Peyer's patch (tissue), 4 donors: Measurements from ENCODE around the gene IQGAP3. TPM values are rescaled to one million over a fixed set of nuclear protein-coding genes. Genes with fewer than 3 reads are reported as not detected.

Source experiments
- DNase-seq, 3 donors: peaks; one replicate each; pipeline ENCODE4 v3.0.0-alpha.2; 2017 to 2019
- H3K27ac ChIP-seq, 4 donors: fragments of 200-600 bp; sonication (generic); one replicate each; pipeline ENCODE4 v1.5.1; 2016 to 2019
- H3K27me3 ChIP-seq, 2 donors: fragments of 200-600 bp; sonication (generic); one replicate each; pipeline ENCODE4 v1.5.1; 2019
- H3K36me3 ChIP-seq, 3 donors: fragments of 200-600 bp; sonication (generic); one replicate each; pipeline ENCODE4 v1.5.1; 2016 to 2019
- H3K4me1 ChIP-seq, 4 donors: fragments of 200-600 bp; sonication (generic); one replicate each; pipeline ENCODE4 v1.5.1; 2016 to 2019
- H3K4me3 ChIP-seq, 4 donors: fragments of 200-600 bp; sonication (generic); 1 replicate in 3 of 4; 2 replicates in 1 of 4; pipeline ENCODE4 v1.5.1; 2016 to 2019; ENCODE audit warnings: mild to moderate bottlenecking in 1 of 4
- H3K9me3 ChIP-seq, 4 donors: fragments of 200-600 bp; sonication (generic); one replicate each; pipeline ENCODE4 v1.5.1; 2016 to 2019; ENCODE audit warnings: mild to moderate bottlenecking in 1 of 4
- CTCF ChIP-seq, 6 experiments: fragments of 450-650 bp in 4 of 6; fragments of 200-600 bp in 2 of 6; sonication (generic) in 1 of 6; IDR thresholded peaks; one replicate each; pipeline ENCODE4 v1.5.1; 2017 to 2019; ENCODE audit warnings: antibody characterized with exemption in 6 of 6, mild to moderate bottlenecking in 3 of 6, moderate library complexity in 1 of 6
- POLR2A ChIP-seq, 2 donors: fragments of 450-650 bp; IDR thresholded peaks; one replicate each; pipeline ENCODE4 v1.5.1; 2017; ENCODE audit warnings: antibody characterized with exemption in 2 of 2, mild to moderate bottlenecking in 2 of 2, moderate library complexity in 2 of 2
- total RNA-seq, 4 donors: library from RNA; depleted of rRNA; stranded (reverse); fragments of >200 nt; gene quantifications; one replicate each; pipeline ENCODE4 v1.1.0, GENCODE V29; 2016

Gene IQGAP3
- total RNA-seq, 4 donors from 2014 or later: 5.4 to 45.4 (median 8.2) TPM

- TF ChIP-seq POLR2A (IDR thresholded peaks at IDR 0.05): peak in 1 of 2 donors; percentile 21
- TF ChIP-seq CTCF (IDR thresholded peaks at IDR 0.05): no peak
- DNase-seq: peak in 1 of 3 donors; percentile 79
- peak overlapping the region in 2 of 4 donors; percentile 26 to 94 for H3K4me3 ChIP-seq
These were observed 75.2 kb downstream of the IQGAP3 start for GRCh38 chr1:156497078-156497742.

GRCh38 chr1:156496211-156496761, 76.1 kb downstream of the IQGAP3 start:
- Histone ChIP-seq H3K4me1 (peaks cover 3 to 75% (median 66%) of the 10 kb centered on the region in 4 donors), H3K27me3 (no peaks in the 10 kb centered on the region), H3K27ac (peak overlapping the region in 3 of 4 donors; percentile 8 to 98 (median 70)), H3K9me3 (no peaks in the 10 kb centered on the region), H3K4me3 (peak overlapping the region in 2 of 4 donors; percentile 1 to 94), H3K36me3 (peaks cover 0 to 6% (median 0%) of the 10 kb centered on the region in 3 donors)
- TF ChIP-seq CTCF (IDR thresholded peaks at IDR 0.05) (no peak), POLR2A (IDR thresholded peaks at IDR 0.05) (no peak)
- DNase-seq: peak in 1 of 3 donors; percentile 46

More at GRCh38 chr1:156497078-156497742, 75.2 kb downstream of the IQGAP3 start:
- no peaks in the 10 kb centered on the region for H3K9me3 ChIP-seq
- H3K36me3 ChIP-seq: peaks cover 0 to 6% (median 0%) of the 10 kb centered on the region in 3 donors
- H3K27me3 ChIP-seq: no peaks in the 10 kb centered on the region
- H3K27ac ChIP-seq: peak overlapping the region; percentile 8 to 98 (median 50)
- peaks cover 3 to 73% (median 63%) of the 10 kb centered on the region in 4 donors for H3K4me1 ChIP-seq

DNA sequence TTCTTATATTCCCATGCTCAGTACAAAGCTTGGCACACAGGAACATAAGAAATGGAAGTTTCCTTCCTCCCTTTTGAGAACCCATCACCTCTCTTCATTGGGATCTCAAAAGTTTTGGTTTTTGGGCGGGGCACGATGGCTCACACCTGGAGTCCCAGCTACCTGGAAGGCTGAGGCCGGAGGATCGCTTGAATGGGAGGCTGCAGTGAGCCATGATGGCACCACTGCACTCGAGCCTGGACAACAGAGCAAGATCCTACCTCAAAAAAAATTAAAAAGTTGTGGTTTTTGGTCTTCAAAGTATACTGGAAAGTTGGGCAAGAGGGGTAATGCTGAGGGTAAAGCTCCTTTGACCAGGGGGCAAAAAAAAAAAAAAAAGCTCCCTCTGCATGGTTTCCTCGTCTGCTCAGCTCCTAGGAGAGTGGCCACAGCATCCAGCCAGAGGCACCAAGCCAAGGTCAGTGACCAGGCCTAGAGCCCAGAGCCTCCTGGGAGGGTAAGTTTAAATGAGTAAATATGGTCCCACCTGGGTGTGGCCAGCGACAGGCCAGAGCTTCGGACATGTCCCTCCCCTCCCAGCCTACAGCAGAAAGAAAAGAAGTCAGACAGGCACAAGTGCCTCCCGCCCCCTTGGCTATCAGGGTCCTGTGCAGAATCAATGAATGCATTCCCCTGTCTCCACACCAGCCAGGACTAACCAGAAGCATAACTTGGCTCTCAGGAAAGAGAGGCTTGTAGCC, 76.8 kb downstream of the IQGAP3 start:
- H3K27ac ChIP-seq: peak overlapping the region in 2 of 4 donors; percentile 70 to 98
- TF ChIP-seq POLR2A (IDR thresholded peaks at IDR 0.05) (no peak), CTCF (IDR thresholded peaks at IDR 0.05) (no peak)
- H3K4me3 ChIP-seq: peak overlapping the region in 2 of 4 donors; percentile 1 to 94
- no peaks in the 10 kb centered on the region for H3K27me3 ChIP-seq
- H3K4me1 ChIP-seq: peaks cover 5 to 82% (median 73%) of the 10 kb centered on the region in 4 donors
- no peaks in the 10 kb centered on the region for H3K9me3 ChIP-seq
- no peak for DNase-seq
- H3K36me3 ChIP-seq: peaks cover 0 to 6% (median 0%) of the 10 kb centered on the region in 3 donors

DNA sequence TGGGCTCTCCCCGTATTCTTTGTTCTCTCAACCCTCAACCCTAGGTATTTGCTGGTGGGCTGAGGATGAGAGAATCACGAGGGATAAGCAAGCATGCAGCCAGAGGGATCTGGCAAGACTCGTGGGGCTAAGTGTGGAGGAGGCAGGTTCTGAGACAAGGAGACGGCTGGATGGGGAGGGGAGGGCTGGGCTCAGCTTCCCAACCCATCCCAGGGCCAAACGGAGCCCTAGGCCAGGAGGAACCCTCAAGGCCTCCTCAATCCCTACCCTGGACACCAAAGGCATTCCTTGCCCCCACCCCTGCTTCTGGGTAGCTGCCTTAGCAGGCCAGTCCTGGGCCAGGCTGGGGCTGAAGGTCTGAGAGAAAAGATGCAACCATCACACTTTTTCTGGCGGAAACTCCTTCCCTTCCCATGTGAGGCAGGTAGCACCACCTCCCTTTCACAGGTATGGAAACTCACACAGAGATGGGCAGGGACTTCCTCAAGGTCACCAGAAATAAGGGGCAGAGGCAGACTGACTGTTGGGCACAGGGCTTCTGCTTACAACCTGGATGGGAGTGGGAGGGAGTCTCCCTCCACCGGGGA, 78.0 kb downstream of the IQGAP3 start:
- Histone ChIP-seq H3K4me1 (peaks cover 5 to 94% (median 85%) of the 10 kb centered on the region in 4 donors), H3K27me3 (no peaks in the 10 kb centered on the region), H3K27ac (peak overlapping the region in 2 of 4 donors; percentile 43 to 78), H3K9me3 (no peaks in the 10 kb centered on the region), H3K36me3 (peaks cover 0 to 6% (median 0%) of the 10 kb centered on the region in 3 donors), H3K4me3 (no peak overlapping the region)
- no peak for DNase-seq
- no peak for TF ChIP-seq POLR2A (IDR thresholded peaks at IDR 0.05)
- TF ChIP-seq CTCF (IDR thresholded peaks at IDR 0.05): no peak

GRCh38 chr1:156493742-156494141, 78.6 kb downstream of the IQGAP3 start:
- Histone ChIP-seq H3K36me3 (peaks cover 0 to 6% (median 0%) of the 10 kb centered on the region in 3 donors), H3K27ac (peak overlapping the region; percentile 30 to 78 (median 38))

More at GRCh38 chr1:156493742-156494141, 78.6 kb downstream of the IQGAP3 start:
- no peak overlapping the region for H3K4me3 ChIP-seq
- H3K27me3 ChIP-seq: no peaks in the 10 kb centered on the region
- TF ChIP-seq CTCF (IDR thresholded peaks at IDR 0.05): no peak
- TF ChIP-seq POLR2A (IDR thresholded peaks at IDR 0.05): no peak
- DNase-seq: no peak
- peaks cover 10 to 96% (median 89%) of the 10 kb centered on the region in 4 donors for H3K4me1 ChIP-seq
- no peaks in the 10 kb centered on the region for H3K9me3 ChIP-seq
